HEK293 (cell line): Measurements from ENCODE around the gene GTSE1.

Source experiments
- CTCF ChIA-PET: fragments of 350-600 bp; formaldehyde crosslinking; extraction: SDS; loops from one replicate; lab custom pipeline; 2021; ENCODE audit warnings: antibody characterized with exemption; lab: Yijun Ruan, JAX
- POLR2A ChIA-PET: fragments of 300-600 bp; formaldehyde crosslinking; extraction: SDS; loops from one replicate; lab custom pipeline; 2020; ENCODE audit warnings: antibody characterized with exemption, inconsistent platforms; lab: Yijun Ruan, JAX
- H3K27ac ChIP-seq: fragments of 200-500 bp; sonication (Bioruptor generic); 2 replicates; pipeline ENCODE4 v1.5.1; 2014; ENCODE audit warnings: low read depth, low read length, control low read depth, inconsistent platforms; ENCODE audit errors: extremely low read depth
- H3K36me3 ChIP-seq, 2 experiments: fragments of 200-500 bp in 1 of 2; sonication (Bioruptor generic) in 1 of 2; 1 replicate in 1 of 2; 2 replicates in 1 of 2; pipeline ENCODE4 v1.5.1; 2014 to 2017; ENCODE audit warnings: inconsistent platforms in 2 of 2, low read length in 2 of 2; ENCODE audit not compliant: control insufficient read depth in 2 of 2, insufficient read depth in 1 of 2
- H3K4me1 ChIP-seq: fragments of 200-500 bp; sonication (Bioruptor generic); 2 replicates; pipeline ENCODE4 v1.5.1; 2014; ENCODE audit warnings: mild to moderate bottlenecking, low read length, inconsistent platforms; ENCODE audit not compliant: control insufficient read depth, insufficient read depth
- H3K4me3 ChIP-seq: 2 replicates; pipeline ENCODE4 v1.5.1; 2011; ENCODE audit warnings: low read depth, mild to moderate bottlenecking, control low read depth, low read length, moderate library complexity
- H3K9me3 ChIP-seq: fragments of 200-500 bp; sonication (Bioruptor generic); 2 replicates; pipeline ENCODE4 v1.5.1; 2014; ENCODE audit warnings: low read depth, low read length, inconsistent platforms; ENCODE audit not compliant: control insufficient read depth, insufficient read depth
- BCL11B ChIP-seq: fragments of 450-650 bp; formaldehyde crosslinking; IDR thresholded peaks from 2 replicates; pipeline ENCODE4 v1.5.1; 2016; ENCODE audit warnings: low read depth, missing biosample characterization, missing genetic modification characterization
- GLIS1 ChIP-seq: fragments of 450-650 bp; formaldehyde crosslinking; IDR thresholded peaks from 2 replicates; pipeline ENCODE4 v1.5.1; 2016; ENCODE audit warnings: missing biosample characterization, missing genetic modification characterization
- KLF8 ChIP-seq: fragments of 450-650 bp; formaldehyde crosslinking; IDR thresholded peaks from 2 replicates; pipeline ENCODE4 v1.5.1; 2016; ENCODE audit warnings: missing biosample characterization, missing genetic modification characterization
- OSR2 ChIP-seq: fragments of 450-650 bp; formaldehyde crosslinking; IDR thresholded peaks from 2 replicates; pipeline ENCODE4 v1.5.1; 2016; ENCODE audit warnings: missing biosample characterization, missing genetic modification characterization
- PRDM6 ChIP-seq: fragments of 450-650 bp; formaldehyde crosslinking; IDR thresholded peaks from 2 replicates; pipeline ENCODE4 v1.5.1; 2017; ENCODE audit warnings: missing biosample characterization, missing genetic modification characterization
- RBAK ChIP-seq: fragments of 450-650 bp; formaldehyde crosslinking; IDR thresholded peaks from 2 replicates; pipeline ENCODE4 v1.5.1; 2016; ENCODE audit warnings: missing biosample characterization, missing genetic modification characterization
- SCRT2 ChIP-seq: fragments of 450-650 bp; formaldehyde crosslinking; IDR thresholded peaks from 2 replicates; pipeline ENCODE4 v1.5.1; 2016; ENCODE audit warnings: missing biosample characterization, missing genetic modification characterization
- TCF7L2 ChIP-seq: IDR thresholded peaks from 2 replicates; pipeline ENCODE4 v1.6.1; 2011; ENCODE audit warnings: low read depth, mild to moderate bottlenecking, inconsistent platforms, low read length, moderate library complexity, borderline replicate concordance
- ZBTB1 ChIP-seq: fragments of 450-650 bp; formaldehyde crosslinking; IDR thresholded peaks from 2 replicates; pipeline ENCODE4 v1.5.1; 2016; ENCODE audit warnings: missing biosample characterization, missing genetic modification characterization
- ZBTB17 ChIP-seq: fragments of 450-650 bp; formaldehyde crosslinking; IDR thresholded peaks from 2 replicates; pipeline ENCODE4 v1.5.1; 2016; ENCODE audit warnings: missing biosample characterization, missing genetic modification characterization
- ZFP69B ChIP-seq: fragments of 450-650 bp; formaldehyde crosslinking; IDR thresholded peaks from 2 replicates; pipeline ENCODE4 v1.5.1; 2016; ENCODE audit warnings: missing biosample characterization, missing genetic modification characterization
- ZNF18 ChIP-seq: fragments of 450-650 bp; formaldehyde crosslinking; IDR thresholded peaks from 2 replicates; pipeline ENCODE4 v1.5.1; 2016; ENCODE audit warnings: missing biosample characterization, missing genetic modification characterization
- ZNF19 ChIP-seq: fragments of 450-650 bp; formaldehyde crosslinking; IDR thresholded peaks from 2 replicates; pipeline ENCODE4; 2016; ENCODE audit warnings: missing biosample characterization, missing genetic modification characterization, low read depth
- ZNF2 ChIP-seq: fragments of 450-650 bp; formaldehyde crosslinking; IDR thresholded peaks from 2 replicates; pipeline ENCODE4 v1.5.1; 2016; ENCODE audit warnings: missing biosample characterization, missing genetic modification characterization
- ZNF23 ChIP-seq: fragments of 450-650 bp; formaldehyde crosslinking; IDR thresholded peaks from 2 replicates; pipeline ENCODE4 v1.5.1; 2016; ENCODE audit warnings: missing biosample characterization, missing genetic modification characterization, borderline replicate concordance
- ZNF239 ChIP-seq: fragments of 450-650 bp; formaldehyde crosslinking; IDR thresholded peaks from 2 replicates; pipeline ENCODE4 v1.5.1; 2016; ENCODE audit warnings: missing biosample characterization, missing genetic modification characterization
- ZNF24 ChIP-seq: fragments of 450-650 bp; formaldehyde crosslinking; IDR thresholded peaks from 2 replicates; pipeline ENCODE4 v1.5.1; 2016; ENCODE audit warnings: missing biosample characterization, missing genetic modification characterization
- ZNF404 ChIP-seq: fragments of 450-650 bp; formaldehyde crosslinking; IDR thresholded peaks from 2 replicates; pipeline ENCODE4 v1.5.1; 2017; ENCODE audit warnings: missing biosample characterization, missing genetic modification characterization
- ZNF423 ChIP-seq: fragments of 450-650 bp; formaldehyde crosslinking; IDR thresholded peaks from 2 replicates; pipeline ENCODE4 v1.5.1; 2016; ENCODE audit warnings: missing biosample characterization, missing genetic modification characterization
- ZNF426 ChIP-seq: fragments of 450-650 bp; formaldehyde crosslinking; IDR thresholded peaks from 2 replicates; pipeline ENCODE4 v1.5.1; 2017; ENCODE audit warnings: missing biosample characterization, missing genetic modification characterization, mild to moderate bottlenecking, inconsistent platforms, moderate library complexity
- ZNF48 ChIP-seq: fragments of 450-650 bp; formaldehyde crosslinking; IDR thresholded peaks from 2 replicates; pipeline ENCODE4 v1.5.1; 2016; ENCODE audit warnings: missing biosample characterization, missing genetic modification characterization
- ZNF521 ChIP-seq: fragments of 450-650 bp; formaldehyde crosslinking; IDR thresholded peaks from 2 replicates; pipeline ENCODE4 v1.5.1; 2017; ENCODE audit warnings: missing biosample characterization, mild to moderate bottlenecking, missing genetic modification characterization
- ZNF555 ChIP-seq: fragments of 450-650 bp; formaldehyde crosslinking; conservative IDR thresholded peaks from 2 replicates; pipeline ENCODE4 v1.5.1; 2017; ENCODE audit warnings: missing biosample characterization, mild to moderate bottlenecking, missing genetic modification characterization, inconsistent platforms
- ZNF571 ChIP-seq: fragments of 450-650 bp; formaldehyde crosslinking; IDR thresholded peaks from 2 replicates; pipeline ENCODE4 v1.5.0; 2017; ENCODE audit warnings: missing biosample characterization, missing genetic modification characterization
- ZNF580 ChIP-seq: fragments of 450-650 bp; formaldehyde crosslinking; IDR thresholded peaks from 2 replicates; pipeline ENCODE4 v1.5.1; 2016; ENCODE audit warnings: missing biosample characterization, missing genetic modification characterization
- ZNF658 ChIP-seq: fragments of 450-650 bp; formaldehyde crosslinking; IDR thresholded peaks from 2 replicates; pipeline ENCODE4; 2016; ENCODE audit warnings: missing biosample characterization, missing genetic modification characterization
- ZNF670 ChIP-seq: fragments of 450-650 bp; formaldehyde crosslinking; IDR thresholded peaks from 2 replicates; pipeline ENCODE4 v1.5.1; 2016; ENCODE audit warnings: missing biosample characterization, missing genetic modification characterization, low read depth
- ZNF701 ChIP-seq: fragments of 450-650 bp; formaldehyde crosslinking; IDR thresholded peaks from 2 replicates; pipeline ENCODE4 v1.5.1; 2016; ENCODE audit warnings: missing biosample characterization, missing genetic modification characterization
- ZSCAN16 ChIP-seq: fragments of 450-650 bp; formaldehyde crosslinking; IDR thresholded peaks from 2 replicates; pipeline ENCODE4 v1.5.1; 2016; ENCODE audit warnings: missing biosample characterization, missing genetic modification characterization
- ZSCAN23 ChIP-seq: fragments of 450-650 bp; formaldehyde crosslinking; IDR thresholded peaks from 2 replicates; pipeline ENCODE4 v1.5.1; 2016; ENCODE audit warnings: missing biosample characterization, missing genetic modification characterization
- ZSCAN5A ChIP-seq: fragments of 450-650 bp; formaldehyde crosslinking; IDR thresholded peaks from 2 replicates; pipeline ENCODE4 v1.5.1; 2016; ENCODE audit warnings: missing biosample characterization, missing genetic modification characterization
- ZXDB ChIP-seq: fragments of 450-650 bp; formaldehyde crosslinking; IDR thresholded peaks from 2 replicates; pipeline ENCODE4 v1.5.1; 2016; ENCODE audit warnings: missing biosample characterization, missing genetic modification characterization

GTSE1 gene

GRCh38 chr22:46299101-46299500, 2.4 kb downstream of the GTSE1 start (continued):
- TF ChIP-seq PRDM6 (no peak), ZNF571 (tag by site-specific recombination) (no peak), ZNF2 (tag by site-specific recombination) (no peak), ZXDB (tag by site-specific recombination) (no peak), ZSCAN23 (tag by site-specific recombination) (no peak)

GRCh38 chr22:46300491-46300890, 3.8 kb downstream of the GTSE1 start:
- ChIA-PET POLR2A (no interaction called here), CTCF (interaction anchor here (0.6 to 1.0 kb wide), 3 partner anchors 15 to 233 kb away, joined by 3 read pairs; no protein-coding TSS in a partner anchor)
- H3K9me3 ChIP-seq, result no peaks in the 10 kb centered on the region
- peaks cover 7% of the 10 kb centered on the region for H3K4me1 ChIP-seq
- no peak overlapping the region for H3K27ac ChIP-seq
- TF ChIP-seq ZNF670 (tag by site-specific recombination), result no peak
- no peak for TF ChIP-seq ZNF521
- no peak for TF ChIP-seq ZNF23 (tag by site-specific recombination)
- TF ChIP-seq ZNF404 (tag by site-specific recombination), result no peak
- no peak for TF ChIP-seq ZNF423 (tag by site-specific recombination)
- no peak for TF ChIP-seq ZNF658 (tag by site-specific recombination)
- no peak for TF ChIP-seq ZNF555 (tag by site-specific recombination)
- TF ChIP-seq ZNF24, result no peak
- no peak for TF ChIP-seq ZFP69B (tag by site-specific recombination)
- TF ChIP-seq ZNF48 (tag by site-specific recombination), result no peak
- TF ChIP-seq ZNF239 (tag by site-specific recombination), result no peak
- TF ChIP-seq RBAK (tag by site-specific recombination), result no peak
- TF ChIP-seq SCRT2 (tag by site-specific recombination), result no peak
- no peak for TF ChIP-seq TCF7L2
- TF ChIP-seq ZNF19 (tag by site-specific recombination), result no peak
- TF ChIP-seq ZSCAN5A (tag by site-specific recombination), result no peak
- TF ChIP-seq ZBTB17 (tag by site-specific recombination), result no peak
- H3K4me3 ChIP-seq, result no peak overlapping the region
- H3K36me3 ChIP-seq, result peaks cover 61 to 70% of the 10 kb centered on the region in 2 experiments

- no peaks in the 10 kb centered on the region for H3K4me1 ChIP-seq
- no peak overlapping the region for H3K27ac ChIP-seq
- ChIA-PET POLR2A (interaction anchor here (0.6 to 1.4 kb wide), 2 partner anchors 13 to 35 kb away, joined by 3 read pairs; partner anchors contain the start of gene TTC38), CTCF (interaction anchor here (1.5 kb wide), 1 partner anchor 309 kb away, joined by 3 read pairs; no protein-coding TSS in a partner anchor)
- no peaks in the 10 kb centered on the region for H3K9me3 ChIP-seq
- H3K4me3 ChIP-seq, result no peak overlapping the region
- peaks cover 62 to 82% of the 10 kb centered on the region in 2 experiments for H3K36me3 ChIP-seq
- TF ChIP-seq ZBTB1 (no peak), OSR2 (tag by site-specific recombination) (no peak), ZNF48 (tag by site-specific recombination) (no peak), GLIS1 (tag by site-specific recombination) (no peak), ZNF426 (no peak), ZNF701 (tag by site-specific recombination) (no peak), KLF8 (tag by site-specific recombination) (no peak), ZNF521 (no peak), BCL11B (no peak), ZNF18 (tag by site-specific recombination) (no peak), ZNF580 (tag by site-specific recombination) (no peak), ZSCAN16 (tag by site-specific recombination) (no peak)
Observed at GRCh38 chr22:46303347-46303965, 6.8 kb downstream of the GTSE1 start.
